ENCODE measurements around the gene RANBP9.

DNA sequence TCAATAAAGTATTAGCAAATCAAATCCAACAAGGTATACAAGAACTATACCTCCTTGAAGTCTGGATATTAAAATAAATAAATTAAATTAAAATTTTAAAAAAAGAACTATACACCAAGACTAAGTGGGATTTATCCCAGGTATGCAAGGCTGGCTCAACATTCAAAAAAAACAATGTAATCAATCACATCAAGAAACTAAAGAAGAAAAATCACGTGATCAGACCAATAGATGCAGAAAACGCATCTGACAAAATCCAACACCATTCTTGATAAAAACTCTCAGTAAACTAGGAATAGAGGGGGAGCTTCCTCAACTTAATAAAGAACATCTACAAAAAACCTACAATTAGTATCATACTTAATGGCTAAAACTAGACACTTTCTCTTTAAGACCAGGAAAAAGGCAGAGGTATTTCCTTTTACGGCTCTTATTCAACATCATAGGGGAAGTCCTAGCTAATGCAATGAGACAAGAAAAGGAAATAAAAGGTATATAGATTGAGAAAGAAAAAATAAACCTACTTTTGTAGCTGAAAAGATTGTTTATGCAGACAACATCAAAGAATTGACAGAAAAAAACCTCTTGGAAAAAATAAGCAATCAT, 35.0 kb downstream of the RANBP9 start:
- TF ChIP-seq, protein P1, sequence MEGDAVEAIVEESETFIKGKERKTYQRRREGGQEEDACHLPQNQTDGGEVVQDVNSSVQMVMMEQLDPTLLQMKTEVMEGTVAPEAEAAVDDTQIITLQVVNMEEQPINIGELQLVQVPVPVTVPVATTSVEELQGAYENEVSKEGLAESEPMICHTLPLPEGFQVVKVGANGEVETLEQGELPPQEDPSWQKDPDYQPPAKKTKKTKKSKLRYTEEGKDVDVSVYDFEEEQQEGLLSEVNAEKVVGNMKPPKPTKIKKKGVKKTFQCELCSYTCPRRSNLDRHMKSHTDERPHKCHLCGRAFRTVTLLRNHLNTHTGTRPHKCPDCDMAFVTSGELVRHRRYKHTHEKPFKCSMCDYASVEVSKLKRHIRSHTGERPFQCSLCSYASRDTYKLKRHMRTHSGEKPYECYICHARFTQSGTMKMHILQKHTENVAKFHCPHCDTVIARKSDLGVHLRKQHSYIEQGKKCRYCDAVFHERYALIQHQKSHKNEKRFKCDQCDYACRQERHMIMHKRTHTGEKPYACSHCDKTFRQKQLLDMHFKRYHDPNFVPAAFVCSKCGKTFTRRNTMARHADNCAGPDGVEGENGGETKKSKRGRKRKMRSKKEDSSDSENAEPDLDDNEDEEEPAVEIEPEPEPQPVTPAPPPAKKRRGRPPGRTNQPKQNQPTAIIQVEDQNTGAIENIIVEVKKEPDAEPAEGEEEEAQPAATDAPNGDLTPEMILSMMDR (IDR thresholded peaks at IDR 0.05; ENCODE audit: low read depth, low read length, missing input control), result no peak
- TF ChIP-seq, protein P2, sequence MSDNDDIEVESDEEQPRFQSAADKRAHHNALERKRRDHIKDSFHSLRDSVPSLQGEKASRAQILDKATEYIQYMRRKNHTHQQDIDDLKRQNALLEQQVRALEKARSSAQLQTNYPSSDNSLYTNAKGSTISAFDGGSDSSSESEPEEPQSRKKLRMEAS (IDR thresholded peaks at IDR 0.05), result no peak
- TF ChIP-seq TAF1 (conservative IDR thresholded peaks at IDR 0.05) (no peak), GABPA (IDR thresholded peaks at IDR 0.05 in 1 of 2, conservative IDR thresholded peaks at IDR 0.05 in 1 of 2) (no peak), YY1 (IDR thresholded peaks at IDR 0.05) (no peak), REST (IDR thresholded peaks at IDR 0.05) (no peak), RAD21 (IDR thresholded peaks at IDR 0.05) (no peak), HNF4A (conservative IDR thresholded peaks at IDR 0.05) (no peak), SP1 (IDR thresholded peaks at IDR 0.05) (no peak), RXRA (IDR thresholded peaks at IDR 0.05) (no peak), JUND (IDR thresholded peaks at IDR 0.05) (no peak)

Data from liver (tissue), 3 donors.